Left forelimb (tissue), 1 donor: ENCODE data around the gene GLI2.

Source experiments
- DNase-seq: peaks from one replicate; pipeline ENCODE4 v3.0.0-alpha.2; 2018; ENCODE audit warnings: low spot score

Gene GLI2

DNA sequence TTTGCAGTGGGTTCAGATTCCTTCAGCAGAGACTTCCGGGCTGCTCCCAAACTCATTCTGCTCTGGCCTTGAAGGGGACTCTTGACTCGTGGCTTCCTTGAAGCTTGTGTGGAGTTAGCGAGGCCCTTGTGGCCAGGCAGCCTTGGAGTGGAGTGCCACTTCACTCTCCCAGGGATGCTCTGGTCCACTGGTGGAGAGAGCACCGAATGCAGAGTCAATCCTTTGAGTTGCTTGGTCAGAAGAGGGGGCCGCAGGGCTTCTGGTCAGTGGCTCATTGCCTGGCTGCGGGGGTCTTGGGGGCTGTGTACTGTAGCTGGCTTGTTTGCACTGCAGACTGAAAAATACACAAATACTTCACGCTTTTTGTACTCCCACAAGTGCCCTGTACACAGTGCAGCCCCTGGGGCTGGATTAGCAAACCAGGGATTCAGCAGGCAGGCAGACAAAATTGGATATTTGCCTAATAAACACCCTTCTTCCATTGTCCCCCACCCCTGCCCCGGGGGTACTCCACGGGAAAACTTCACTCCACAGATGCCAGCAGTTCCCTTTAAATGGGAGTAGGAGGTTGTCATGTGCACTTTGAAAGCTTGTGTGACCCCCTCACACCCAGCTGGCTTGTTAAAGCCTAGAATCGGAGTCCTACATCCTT lies 3.2 kb downstream of the GLI2 start:
- DNase-seq: peak; percentile 31

DNA sequence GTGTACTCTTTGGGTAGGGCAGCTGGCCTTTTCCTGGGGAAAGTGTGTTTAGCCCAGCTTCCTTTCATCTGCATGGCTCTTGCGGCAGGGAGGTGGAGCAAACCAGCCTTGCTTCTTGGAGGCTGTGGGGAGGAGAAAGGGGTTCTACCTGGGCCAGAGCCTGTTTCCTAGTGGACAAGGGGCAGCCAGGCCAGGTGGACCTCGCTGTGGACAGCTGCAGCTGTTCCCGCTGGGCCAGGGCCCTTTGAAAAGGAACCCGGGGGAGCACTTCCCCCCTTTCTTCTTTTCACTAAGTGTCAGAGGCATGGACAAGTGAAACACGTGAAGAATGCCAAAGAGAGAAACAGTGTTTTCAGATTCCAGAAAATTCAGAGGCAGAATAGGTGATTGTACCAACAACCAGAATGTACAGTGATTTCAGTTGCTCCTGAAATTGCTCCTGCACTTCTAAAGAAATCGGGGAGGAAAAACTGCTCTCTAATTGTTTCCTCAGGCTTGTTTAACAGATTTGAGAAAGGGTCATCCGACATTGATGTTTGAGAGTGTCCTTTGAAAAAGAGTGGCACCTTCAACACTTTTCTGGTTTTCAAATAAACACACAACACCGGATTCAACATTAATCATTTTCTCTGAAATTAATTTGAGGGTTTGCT lies 3.9 kb downstream of the GLI2 start:
- DNase-seq: peak; percentile 65

GRCh38 chr2:120740375-120740764 lies 4.7 kb downstream of the GLI2 start:
- peak; percentile 30 for DNase-seq

DNA sequence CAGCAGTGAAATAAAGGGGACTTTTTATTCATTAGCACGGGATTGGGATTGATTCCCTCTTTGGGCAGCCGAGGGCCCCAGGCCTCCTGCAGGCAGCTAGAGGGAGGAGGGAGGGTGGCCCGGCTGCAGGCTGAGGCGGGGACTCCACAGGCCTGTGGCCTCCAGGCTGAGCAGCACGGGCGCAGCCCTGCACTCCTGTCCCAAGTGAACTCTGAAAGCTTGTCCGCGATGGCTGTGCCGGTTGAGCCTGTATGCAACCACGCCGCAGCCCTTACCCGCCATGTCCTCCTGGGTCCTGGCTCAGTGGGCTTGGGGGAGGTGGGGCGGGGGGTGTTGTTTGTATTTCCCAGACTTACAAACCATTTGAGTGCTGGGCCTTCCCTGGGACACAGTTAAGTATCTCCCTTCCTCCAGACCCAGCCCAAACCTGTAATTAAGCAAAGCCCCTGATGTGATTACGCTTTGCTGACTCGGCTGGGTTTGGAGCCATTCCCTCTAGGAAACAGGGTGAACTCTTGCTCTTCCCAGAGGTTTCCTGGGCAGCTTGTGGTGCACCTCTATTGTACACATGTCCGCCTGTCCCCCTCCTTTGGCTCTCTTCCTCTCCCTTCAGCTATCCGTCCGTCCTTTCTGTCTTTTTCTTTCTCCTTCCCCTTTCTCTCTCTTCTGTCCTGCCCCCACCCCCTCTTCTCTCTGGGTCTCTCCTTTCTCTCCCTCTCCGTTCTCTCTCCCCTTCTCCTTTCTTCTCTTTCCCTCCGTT lies 5.3 kb downstream of the GLI2 start:
- DNase-seq: peak; percentile 71

GRCh38 chr2:120741571-120742561 lies 6.2 kb downstream of the GLI2 start:
- DNase-seq: peak; percentile 70

GRCh38 chr2:120743657-120744056 lies 8.0 kb downstream of the GLI2 start:
- peak; percentile 25 for DNase-seq

DNA sequence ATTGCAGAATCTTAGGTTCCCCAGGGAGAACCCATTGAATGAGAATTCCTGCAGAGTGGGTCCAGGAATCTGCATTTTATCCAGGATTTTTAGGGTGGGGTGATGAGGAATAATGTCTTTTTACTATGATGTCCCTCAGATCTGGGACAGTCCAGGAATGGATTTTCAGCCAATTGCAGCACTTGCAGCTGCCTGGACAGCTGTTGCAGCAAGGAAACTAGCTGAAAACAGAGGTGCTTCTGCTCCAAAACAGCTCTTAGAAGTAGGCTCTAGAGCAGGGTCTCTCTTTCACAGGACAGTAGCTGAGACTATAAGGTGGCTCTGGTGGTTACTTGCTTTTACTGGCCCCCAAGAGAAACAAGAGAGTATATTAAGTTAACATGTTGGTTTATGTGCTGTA lies 9.1 kb downstream of the GLI2 start:
- DNase-seq: no peak

GRCh38 chr2:120745420-120746111 lies 9.9 kb downstream of the GLI2 start:
- peak; percentile 57 for DNase-seq

DNA sequence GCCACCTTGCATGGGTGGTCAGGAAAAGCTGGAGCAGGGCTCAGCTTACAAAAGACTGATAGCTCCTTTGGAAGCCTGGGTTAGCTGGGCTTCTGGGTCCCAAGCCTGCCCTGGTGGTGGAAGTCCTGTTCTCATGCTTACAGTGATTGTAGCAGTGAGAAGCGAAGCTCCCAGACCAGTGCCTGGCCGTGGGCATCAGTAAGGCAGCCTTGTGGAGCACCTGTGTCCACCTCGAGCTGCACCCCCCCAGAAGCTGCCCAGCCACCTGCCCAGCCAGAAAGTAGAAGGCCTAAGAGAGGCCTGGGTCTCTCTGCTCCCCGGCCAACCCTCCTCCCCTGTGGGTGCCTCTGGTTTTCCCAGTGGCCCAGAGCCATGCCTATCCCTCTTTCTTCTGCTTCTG lies 10.5 kb downstream of the GLI2 start:
- DNase-seq: peak; percentile 53

DNA sequence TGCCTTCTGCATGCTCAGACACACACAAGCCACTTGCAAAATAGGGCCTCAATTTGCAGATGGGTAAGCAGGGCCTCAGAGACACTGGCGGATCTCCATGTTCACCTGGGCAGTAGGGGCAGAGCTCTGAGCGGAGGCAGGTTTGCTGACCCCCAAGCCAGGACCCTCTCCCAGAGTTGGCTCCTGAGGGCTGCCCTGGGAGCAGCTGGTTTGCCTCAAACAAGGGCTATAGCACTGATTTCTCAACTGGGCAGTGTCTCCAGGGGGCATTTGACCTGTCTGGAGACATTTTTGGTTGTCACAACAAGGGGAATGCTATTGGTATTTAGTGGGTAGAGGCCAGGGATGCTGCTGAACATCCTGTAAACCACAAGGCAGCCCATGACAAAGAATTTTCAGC lies 11.6 kb downstream of the GLI2 start:
- DNase-seq: peak; percentile 25

GRCh38 chr2:120747706-120748105 lies 12.0 kb downstream of the GLI2 start:
- peak; percentile 17 for DNase-seq

DNA sequence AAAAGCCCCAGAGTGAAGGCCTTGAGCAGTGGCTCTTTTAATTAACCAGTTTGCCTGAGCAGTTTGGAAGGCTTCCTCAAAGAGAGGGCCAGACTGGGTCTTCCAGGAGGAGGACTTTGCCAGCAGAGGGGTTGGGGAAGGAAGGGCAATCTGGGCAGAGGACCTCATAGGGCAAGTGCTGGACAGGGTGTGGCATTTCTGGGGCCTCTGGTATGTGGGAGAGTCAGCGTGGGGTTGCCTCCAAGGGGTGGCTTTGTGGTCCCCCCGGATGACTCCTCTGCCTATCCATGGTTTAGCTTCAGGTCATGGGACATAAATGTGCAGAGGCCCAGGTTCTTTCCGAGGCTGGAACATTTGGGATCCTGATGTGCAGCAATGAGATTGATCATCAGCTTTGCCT lies 12.6 kb downstream of the GLI2 start:
- DNase-seq: peak; percentile 51

DNA sequence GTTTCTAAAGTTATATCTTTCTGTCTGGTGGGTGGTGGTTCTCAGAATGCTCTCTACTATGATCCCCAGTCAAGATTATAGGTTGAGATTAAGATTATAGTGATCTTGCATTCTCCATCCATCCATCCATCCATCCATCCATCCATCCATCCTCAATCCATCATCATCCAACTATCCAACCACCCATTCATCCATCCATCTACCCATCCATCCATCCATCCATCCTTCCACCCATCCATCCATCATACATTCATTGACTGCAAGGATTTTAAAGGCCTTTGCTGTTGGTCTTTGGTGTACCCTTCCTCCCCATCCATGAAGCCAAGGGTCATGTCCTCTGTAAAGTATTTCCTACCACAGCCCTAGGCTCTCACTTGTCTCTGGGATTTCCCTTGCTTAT lies 13.1 kb downstream of the GLI2 start:
- DNase-seq: peak; percentile 26

DNA sequence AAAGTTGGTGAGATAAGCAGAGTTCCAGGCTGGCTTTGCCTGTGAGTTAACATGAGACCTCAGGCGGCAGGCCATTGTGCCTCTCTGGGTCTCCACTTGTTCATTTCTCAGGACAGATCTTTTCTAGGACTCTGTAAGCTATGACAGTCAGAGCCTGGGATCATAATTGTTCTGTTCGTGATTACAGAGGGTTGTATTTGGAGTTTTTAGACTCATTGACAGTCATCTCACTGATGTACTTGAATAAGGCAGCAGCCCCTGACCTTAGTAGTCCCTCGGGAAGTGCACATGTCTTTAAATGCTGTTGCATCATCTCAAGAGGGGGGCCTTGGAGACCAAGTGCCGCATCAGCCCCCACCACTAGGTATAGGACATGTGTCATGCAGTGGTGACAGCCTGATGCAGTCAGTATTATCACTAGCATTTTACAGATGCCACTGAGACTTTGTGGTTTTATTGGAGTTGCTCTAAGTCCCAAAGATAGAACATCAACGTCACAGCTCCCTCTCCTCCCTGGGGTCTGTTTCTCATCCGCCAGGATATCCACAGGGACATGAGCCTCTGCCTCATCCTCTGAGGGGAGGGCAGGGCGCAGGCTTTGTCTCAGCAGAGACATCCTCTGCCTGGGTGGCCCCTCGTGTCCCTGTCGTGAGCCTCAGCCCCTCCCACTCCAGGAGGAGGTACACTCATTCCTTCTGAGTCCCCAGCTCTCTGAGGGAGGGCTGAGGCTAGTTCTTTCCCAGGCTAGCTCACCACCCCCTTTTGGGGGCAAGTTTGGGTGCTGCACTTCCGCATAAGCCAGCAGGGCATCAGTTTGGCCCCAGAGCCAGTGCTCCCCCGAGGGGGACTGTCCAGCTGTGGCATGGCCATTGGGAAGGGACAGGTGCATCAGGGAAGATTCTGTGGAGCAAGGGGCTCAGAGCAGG lies 14.1 kb downstream of the GLI2 start:
- DNase-seq: peak; percentile 49

DNA sequence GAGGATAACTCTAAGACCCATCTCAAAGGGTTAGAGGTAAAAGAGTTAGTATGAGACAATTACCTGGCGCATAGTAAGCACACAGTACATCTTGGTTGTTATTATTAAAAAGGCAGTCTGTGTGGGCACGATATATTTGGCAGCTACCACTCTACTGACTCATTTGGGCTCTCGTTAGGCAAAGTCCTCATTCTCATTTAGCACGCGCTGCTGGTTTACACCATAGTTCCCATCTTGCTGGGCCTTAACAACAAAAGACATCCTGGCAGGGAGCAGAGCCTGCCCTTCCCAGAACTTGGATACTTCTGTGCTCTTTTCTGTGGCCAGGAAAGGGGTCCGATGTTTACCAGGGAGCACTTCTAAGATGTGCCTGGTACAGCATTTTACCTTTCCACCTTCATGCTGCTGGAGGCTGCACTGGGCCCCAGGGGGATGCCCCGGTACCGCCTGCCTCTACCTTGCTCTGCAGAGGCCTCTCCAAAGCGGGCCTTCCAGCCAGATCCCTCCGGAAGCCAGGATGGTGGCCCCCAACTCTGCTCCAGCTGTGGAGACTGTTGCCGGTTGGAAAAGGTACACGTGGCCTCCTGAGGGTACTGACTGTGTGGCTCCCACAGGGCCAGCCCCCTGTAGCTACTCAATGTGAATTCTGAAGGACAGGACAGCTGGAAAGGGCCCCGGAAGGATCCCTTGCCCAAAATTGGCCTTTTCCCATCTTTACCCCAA lies 15.0 kb downstream of the GLI2 start:
- peak; percentile 42 for DNase-seq

DNA sequence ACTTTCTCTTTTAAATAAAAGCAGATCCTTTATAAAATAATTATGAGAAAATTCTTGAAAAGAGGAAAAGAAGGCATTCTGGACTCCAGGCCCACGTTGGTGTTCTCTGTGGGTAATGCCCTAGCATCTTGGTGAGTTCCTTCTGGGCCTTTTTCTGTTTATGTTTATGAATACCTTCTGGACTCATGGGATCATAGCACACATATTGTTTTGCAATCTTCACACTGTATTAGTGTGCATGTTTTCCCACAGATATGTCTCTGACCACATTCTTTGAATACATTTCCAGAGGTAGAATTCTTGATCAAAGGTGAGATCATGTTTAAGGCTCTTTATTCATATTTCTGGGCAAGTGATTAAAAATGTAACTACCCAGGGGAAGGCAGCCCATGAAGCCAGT lies 15.9 kb downstream of the GLI2 start:
- no peak for DNase-seq

DNA sequence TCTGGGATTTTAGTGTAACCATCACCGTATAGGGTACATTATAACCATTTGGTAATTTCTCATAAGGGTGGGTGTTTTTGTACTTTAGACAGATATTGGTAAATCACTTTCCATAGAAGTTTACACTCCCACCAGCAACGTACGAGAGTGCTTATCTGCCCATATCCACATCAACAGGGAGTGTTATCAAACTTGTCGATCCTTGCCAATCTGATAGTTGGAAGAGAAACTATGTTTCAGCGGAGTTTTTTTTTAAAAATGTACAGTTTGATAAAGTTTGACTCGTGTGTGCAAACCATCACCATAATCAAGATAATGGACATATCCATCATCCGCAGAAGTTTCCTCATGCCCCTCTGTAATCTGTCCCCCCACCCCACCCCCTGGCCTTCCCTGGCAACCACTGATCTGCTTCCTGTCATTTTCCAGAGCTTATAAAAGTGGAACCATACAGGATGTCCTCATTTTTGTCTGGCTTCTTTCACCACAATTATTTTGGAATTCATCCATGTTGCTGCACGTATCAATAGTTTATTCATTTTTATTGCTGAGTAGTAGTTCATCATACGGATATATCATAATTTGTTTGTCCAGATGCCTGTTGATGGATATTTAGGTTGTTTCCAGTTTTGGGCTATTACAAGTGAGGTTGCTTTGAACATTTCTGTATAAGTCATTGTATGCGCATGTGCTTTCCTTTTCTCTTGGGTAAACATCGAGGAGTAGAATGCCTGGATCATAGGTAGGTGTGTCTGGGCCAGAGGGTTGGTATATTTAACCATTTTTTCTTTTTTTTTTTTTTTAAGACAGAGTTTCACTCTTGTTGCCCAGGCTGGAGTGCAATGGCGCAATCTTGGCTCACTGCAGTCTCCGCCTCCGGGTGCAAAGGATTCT lies 18.6 kb downstream of the GLI2 start:
- DNase-seq: no peak
